Smooth muscle cell (in vitro differentiated cells): ENCODE data around the gene GSN. TPM values are rescaled to one million over a fixed set of nuclear protein-coding genes. Genes with fewer than 3 reads are reported as not detected.

Source experiments
- DNase-seq: peaks from one replicate; lab custom pipeline; 2025; ENCODE audit not compliant: unreplicated experiment; lab: John Stamatoyannopoulos, UW
- H2AFZ ChIP-seq: fragments of 200-600 bp; sonication (generic); 2 replicates; pipeline ENCODE4 v1.6.0; 2016; ENCODE audit warnings: antibody characterized with exemption, low read depth, mild to moderate bottlenecking
- H3F3A ChIP-seq: fragments of 200-600 bp; sonication (generic); 2 replicates; pipeline ENCODE4 v1.6.0; 2017; ENCODE audit warnings: antibody characterized with exemption, low read depth
- H3K27ac ChIP-seq: fragments of 200-600 bp; sonication (generic); 2 replicates; pipeline ENCODE4 v1.5.1; 2016; ENCODE audit warnings: low read depth, mild to moderate bottlenecking
- H3K27me3 ChIP-seq: fragments of 200-600 bp; sonication (generic); 2 replicates; pipeline ENCODE4 v1.6.1; 2016; ENCODE audit warnings: low read depth, mild to moderate bottlenecking
- H3K36me3 ChIP-seq: fragments of 200-600 bp; sonication (generic); 2 replicates; pipeline ENCODE4 v1.5.1; 2016; ENCODE audit warnings: low read depth
- H3K4me1 ChIP-seq: fragments of 200-600 bp; sonication (generic); 2 replicates; pipeline ENCODE4 v1.5.1; 2016; ENCODE audit warnings: low read depth
- H3K4me2 ChIP-seq: fragments of 200-600 bp; sonication (generic); 2 replicates; pipeline ENCODE4 v1.6.0; 2016; ENCODE audit warnings: mild to moderate bottlenecking
- H3K4me3 ChIP-seq: fragments of 200-600 bp; sonication (generic); 2 replicates; pipeline ENCODE4 v1.5.1; 2016; ENCODE audit warnings: mild to moderate bottlenecking
- H3K79me2 ChIP-seq: fragments of 200-600 bp; sonication (generic); 2 replicates; pipeline ENCODE4 v1.6.0; 2016; ENCODE audit warnings: low read depth, mild to moderate bottlenecking
- H3K9ac ChIP-seq: fragments of 200-600 bp; sonication (generic); 2 replicates; pipeline ENCODE4 v1.6.0; 2016; ENCODE audit warnings: low read depth
- H3K9me3 ChIP-seq: fragments of 200-600 bp; sonication (generic); replicated peaks from 2 replicates; pipeline ENCODE4 v1.5.1; 2016; ENCODE audit warnings: low read depth
- H4K20me1 ChIP-seq: fragments of 200-600 bp; sonication (generic); 2 replicates; pipeline ENCODE4 v1.6.0; 2016; ENCODE audit warnings: low read depth
- CTCF ChIP-seq: fragments of 200-600 bp; sonication (generic); IDR thresholded peaks from 2 replicates; pipeline ENCODE4 v1.5.1; 2017; ENCODE audit warnings: borderline replicate concordance, mild to moderate bottlenecking, antibody characterized with exemption; ENCODE audit not compliant: insufficient read depth, poor library complexity, severe bottlenecking
- WGBS: methylation state at CpG from one replicate; pipeline ENCODE4 v1.1.7; 2016; ENCODE audit warnings: low lambda C conversion rate; 5-methylcytosine and 5-hydroxymethylcytosine counted together
- polyA plus RNA-seq: library from polyadenylated mRNA; unstranded; fragments of >200 nt; fragmentation: Nextera tagmentation; extraction: Ambion mirVana; gene quantifications from 2 replicates; pipeline ENCODE4 v1.2.1, GENCODE V29; 2016
- total RNA-seq: library from RNA; depleted of rRNA; stranded (reverse); fragments of >200 nt; gene quantifications from 2 replicates; pipeline ENCODE4 v1.2.3, GENCODE V29; 2014

GSN gene
- total and polyA plus RNA-seq, 2 experiments from 2014 or later: 337 to 685 TPM

GRCh38 chr9:121323449-121324151 is 55.6 kb downstream of the GSN start:
- no peak for DNase-seq
- Histone ChIP-seq H3K79me2 (no peaks in the 10 kb centered on the region), H3K27me3 (no peaks in the 10 kb centered on the region), H3K27ac (peak overlapping the region; percentile 90), H4K20me1 (peaks cover 16% of the 10 kb centered on the region), H3K36me3 (peaks cover 6% of the 10 kb centered on the region), H3F3A (peaks cover 9% of the 10 kb centered on the region), H3K9ac (no peak overlapping the region), H3K4me1 (no peaks in the 10 kb centered on the region), H2AFZ (no peak overlapping the region), H3K4me3 (no peak overlapping the region), H3K9me3 (no peaks in the 10 kb centered on the region), H3K4me2 (no peak overlapping the region)
- no peak for TF ChIP-seq CTCF
- 96% methylated on average over 10 of the region's 10 CpGs for WGBS

DNA sequence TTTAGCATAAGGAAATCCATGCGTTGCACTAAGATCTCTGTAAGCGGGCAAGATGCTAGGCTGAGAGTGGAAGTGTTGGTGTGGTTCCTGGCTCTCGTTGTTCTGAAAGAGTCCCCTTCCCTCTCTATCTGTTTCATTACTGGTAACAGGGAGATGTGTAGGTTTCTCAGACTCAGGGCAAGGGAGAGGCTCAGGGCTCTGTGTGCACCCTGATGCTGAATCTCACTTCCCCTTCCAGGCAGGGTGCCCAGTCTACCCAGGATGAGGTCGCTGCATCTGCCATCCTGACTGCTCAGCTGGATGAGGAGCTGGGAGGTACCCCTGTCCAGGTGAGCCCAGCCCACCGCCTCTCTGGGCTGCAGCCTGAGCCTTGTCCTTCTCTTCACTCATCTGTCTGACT is 56.4 kb downstream of the GSN start:
- Histone ChIP-seq H3K4me2 (no peak overlapping the region), H4K20me1 (peaks cover 16% of the 10 kb centered on the region), H3K36me3 (peaks cover 6% of the 10 kb centered on the region), H3K9me3 (no peaks in the 10 kb centered on the region), H3K79me2 (no peaks in the 10 kb centered on the region), H3K27ac (no peak overlapping the region), H3K4me1 (no peaks in the 10 kb centered on the region), H3K9ac (no peak overlapping the region), H3K4me3 (no peak overlapping the region), H3K27me3 (no peaks in the 10 kb centered on the region), H2AFZ (no peak overlapping the region), H3F3A (peaks cover 9% of the 10 kb centered on the region)
- 93% methylated on average over 5 of the region's 5 CpGs for WGBS
- TF ChIP-seq CTCF: no peak
- DNase-seq: no peak

- DNase-seq: no peak
- no peaks in the 10 kb centered on the region for H3K9me3 ChIP-seq
- H3K4me1 ChIP-seq: no peaks in the 10 kb centered on the region
- 91% methylated on average over 2 of the region's 2 CpGs for WGBS
- H3K36me3 ChIP-seq: peaks cover 7% of the 10 kb centered on the region
- no peaks in the 10 kb centered on the region for H3K27me3 ChIP-seq
- H4K20me1 ChIP-seq: peaks cover 12% of the 10 kb centered on the region
- no peaks in the 10 kb centered on the region for H3K79me2 ChIP-seq
- H2AFZ ChIP-seq: no peak overlapping the region
- no peak for TF ChIP-seq CTCF
- peak overlapping the region; percentile 45 for H3K27ac ChIP-seq
- no peak overlapping the region for H3K4me3 ChIP-seq
- peaks cover 10% of the 10 kb centered on the region for H3F3A ChIP-seq
- no peak overlapping the region for H3K9ac ChIP-seq
- H3K4me2 ChIP-seq: no peak overlapping the region
These were observed 56.8 kb downstream of the GSN start for GRCh38 chr9:121324755-121325154.

DNA sequence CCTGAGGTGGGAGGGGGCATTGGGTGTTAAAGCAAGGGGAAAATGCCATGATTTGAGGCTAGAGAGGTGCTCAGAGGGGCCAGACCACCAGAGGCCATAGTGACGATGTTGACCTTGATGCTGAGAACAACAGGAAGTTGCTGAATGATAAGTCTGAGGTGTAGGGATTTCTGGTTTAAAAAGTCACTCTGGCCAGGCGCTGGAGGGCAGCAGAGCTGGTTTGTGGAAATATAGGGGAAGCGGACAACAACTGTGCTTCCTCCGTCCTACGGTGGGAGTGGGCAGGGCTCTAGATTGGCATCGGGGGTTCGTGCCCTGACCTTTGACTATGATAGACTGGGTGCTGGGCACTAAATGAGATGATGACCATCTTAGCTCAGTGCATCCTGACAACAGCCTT is 57.4 kb downstream of the GSN start:
- Histone ChIP-seq H3K27ac (peak overlapping the region; percentile 45), H3F3A (peaks cover 15% of the 10 kb centered on the region), H2AFZ (no peak overlapping the region), H3K9me3 (no peaks in the 10 kb centered on the region), H3K27me3 (no peaks in the 10 kb centered on the region), H3K9ac (no peak overlapping the region), H3K4me2 (no peak overlapping the region), H3K4me1 (no peaks in the 10 kb centered on the region), H4K20me1 (peaks cover 8% of the 10 kb centered on the region), H3K36me3 (peaks cover 12% of the 10 kb centered on the region), H3K4me3 (no peak overlapping the region), H3K79me2 (no peaks in the 10 kb centered on the region)
- DNase-seq: no peak
- 91% methylated on average over 7 of the region's 7 CpGs for WGBS
- TF ChIP-seq CTCF: no peak
